Left lung (tissue), 10 donors: ENCODE measurements around the gene FZD10. TPM values are rescaled to one million over a fixed set of nuclear protein-coding genes. Genes with fewer than 3 reads are reported as not detected.

ENCODE experiments used
- ATAC-seq: fragments of 200-7000 bp; cut with Tn5 transposase; one replicate; pipeline ENCODE4 v1.9.1; 2020; ENCODE audit warnings: moderate library complexity
- DNase-seq, 4 donors: peaks; one replicate each; pipeline ENCODE4 v3.0.0-alpha.2; 2013 to 2020
- H3K27ac ChIP-seq, 2 donors: fragments of 200-600 bp; sonication (generic) in 1 of 2; one replicate each; pipeline versions ENCODE4 v1.5.0 to v1.8.0; 2020 to 2021
- H3K27me3 ChIP-seq, 2 donors: fragments of 200-600 bp; sonication (generic) in 1 of 2; one replicate each; pipeline versions ENCODE4 v1.5.0 to v1.8.0; 2020 to 2021
- H3K36me3 ChIP-seq, 2 donors: fragments of 200-600 bp; sonication (generic) in 1 of 2; one replicate each; pipeline versions ENCODE4 v1.5.0 to v1.8.0; 2020 to 2021
- H3K4me1 ChIP-seq, 2 donors: fragments of 200-600 bp; one replicate each; pipeline ENCODE4 v1.8.0; 2021
- H3K4me3 ChIP-seq, 2 donors: fragments of 200-600 bp; sonication (generic) in 1 of 2; one replicate each; pipeline versions ENCODE4 v1.5.0 to v1.8.0; 2020 to 2021; ENCODE audit warnings: mild to moderate bottlenecking in 1 of 2
- H3K9me3 ChIP-seq, 2 donors: fragments of 200-600 bp; sonication (generic) in 1 of 2; one replicate each; pipeline versions ENCODE4 v1.5.0 to v1.8.0; 2020 to 2021
- CTCF ChIP-seq, 2 donors: fragments of 200-600 bp; sonication (generic) in 1 of 2; IDR thresholded peaks; one replicate each; pipeline versions ENCODE4 v1.5.0 to v1.8.0; 2021; ENCODE audit warnings: antibody characterized with exemption in 2 of 2
- intact Hi-C, 2 donors: fragments of 100-400 bp; cut with DNase I; formaldehyde crosslinking; loops; one replicate each; pipeline versions ENCODE4 v1.11.2 to v1.14.2; 2022
- polyA plus RNA-seq, 6 donors: library from polyadenylated mRNA; unstranded; fragments of 120-200 nt; gene quantifications; one replicate each; pipeline ENCODE4 v1.2.1, GENCODE V29; 2013; ENCODE audit not compliant: insufficient read length in 6 of 6
- total RNA-seq, 2 donors: library from RNA; stranded (reverse); fragmentation: NEBNext Ultra II Directional; extraction: Animal tissue kit (Norgen Biotek cat#: 25700); gene quantifications; one replicate each; pipeline ENCODE4 v1.2.1, GENCODE V29; 2021
- donor health status: DM: no; HTN: yes; CAD: no.
- donor health status: DM: no; HTN: no; CAD: no.

Gene FZD10
- total and polyA plus RNA-seq, 8 donors = 0.58 to 1.2 (median 0.89) TPM

- no peak for DNase-seq
- no peaks in the 10 kb centered on the region for H3K9me3 ChIP-seq
- no peak for ATAC-seq
- intact Hi-C loops = no loop called here
- H3K27ac ChIP-seq = no peak overlapping the region
- H3K36me3 ChIP-seq = no peaks in the 10 kb centered on the region
- H3K27me3 ChIP-seq = peaks cover 10 to 48% of the 10 kb centered on the region in 2 donors
- no peak overlapping the region for H3K4me3 ChIP-seq
- H3K4me1 ChIP-seq = no peaks in the 10 kb centered on the region
- no peak for TF ChIP-seq CTCF (IDR thresholded peaks at IDR 0.05)
Measured at GRCh38 chr12:130154276-130155070, 7.8 kb upstream of the FZD10 start.

GRCh38 chr12:130155416-130156073 is 6.7 kb upstream of the FZD10 start:
- H3K27ac ChIP-seq = no peak overlapping the region
- intact Hi-C loops = no loop called here
- H3K4me3 ChIP-seq = no peak overlapping the region
- no peak for TF ChIP-seq CTCF (IDR thresholded peaks at IDR 0.05)
- H3K36me3 ChIP-seq = no peaks in the 10 kb centered on the region
- no peak for ATAC-seq
- no peaks in the 10 kb centered on the region for H3K9me3 ChIP-seq
- DNase-seq = no peak
- no peaks in the 10 kb centered on the region for H3K4me1 ChIP-seq
- peaks cover 17 to 58% of the 10 kb centered on the region in 2 donors for H3K27me3 ChIP-seq

- Histone ChIP-seq H3K4me1 (peaks cover 4 to 7% of the 10 kb centered on the region in 2 donors), H3K27ac (no peak overlapping the region), H3K27me3 (peaks cover 28 to 71% of the 10 kb centered on the region in 2 donors), H3K9me3 (no peaks in the 10 kb centered on the region), H3K36me3 (no peaks in the 10 kb centered on the region), H3K4me3 (no peak overlapping the region)
- DNase-seq = no peak
- intact Hi-C loops = no loop called here
- no peak for TF ChIP-seq CTCF (IDR thresholded peaks at IDR 0.05)
- ATAC-seq = no peak
Measured at GRCh38 chr12:130156652-130157275, 5.5 kb upstream of the FZD10 start.

GRCh38 chr12:130157998-130158753 is 4.1 kb upstream of the FZD10 start:
- intact Hi-C loops = no loop called here
- no peak for ATAC-seq
- peaks cover 40 to 85% of the 10 kb centered on the region in 2 donors for H3K27me3 ChIP-seq

More at GRCh38 chr12:130157998-130158753, 4.1 kb upstream of the FZD10 start:
- H3K27ac ChIP-seq = no peak overlapping the region
- no peak overlapping the region for H3K4me3 ChIP-seq
- DNase-seq = no peak
- TF ChIP-seq CTCF (IDR thresholded peaks at IDR 0.05) = no peak
- no peaks in the 10 kb centered on the region for H3K36me3 ChIP-seq
- no peaks in the 10 kb centered on the region for H3K9me3 ChIP-seq
- H3K4me1 ChIP-seq = peaks cover 6 to 14% of the 10 kb centered on the region in 2 donors
